ENCODE results near the gene IFIH1.
A peak's percentile ranks its signal among the peaks of the same experiment; 100 is the strongest.

The IFIH1 gene

DNA sequence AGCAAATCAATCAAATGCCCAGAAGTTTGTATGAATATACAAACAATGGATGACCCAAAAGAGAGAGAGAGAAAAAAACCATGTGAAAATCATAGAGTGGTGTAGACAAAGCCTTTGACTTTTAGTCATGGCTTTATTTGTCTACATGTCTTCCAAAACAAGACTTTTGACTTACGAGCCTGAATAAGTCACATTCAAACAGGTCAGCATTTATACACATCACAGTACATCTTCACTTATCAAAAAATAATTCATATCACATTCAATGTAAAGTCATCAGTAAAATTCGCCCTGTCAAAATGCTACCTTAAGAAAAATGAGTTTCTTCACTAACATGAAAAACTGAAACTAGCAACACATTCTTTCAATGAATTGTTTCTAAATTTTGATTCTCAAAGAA is 1.9 kb downstream of the IFIH1 start:
- DNase-seq (ENCODE audit: low read depth, low spot score), result no peak
- no peak overlapping the region for H3K4me3 ChIP-seq (ENCODE audit: low read length)

DNA sequence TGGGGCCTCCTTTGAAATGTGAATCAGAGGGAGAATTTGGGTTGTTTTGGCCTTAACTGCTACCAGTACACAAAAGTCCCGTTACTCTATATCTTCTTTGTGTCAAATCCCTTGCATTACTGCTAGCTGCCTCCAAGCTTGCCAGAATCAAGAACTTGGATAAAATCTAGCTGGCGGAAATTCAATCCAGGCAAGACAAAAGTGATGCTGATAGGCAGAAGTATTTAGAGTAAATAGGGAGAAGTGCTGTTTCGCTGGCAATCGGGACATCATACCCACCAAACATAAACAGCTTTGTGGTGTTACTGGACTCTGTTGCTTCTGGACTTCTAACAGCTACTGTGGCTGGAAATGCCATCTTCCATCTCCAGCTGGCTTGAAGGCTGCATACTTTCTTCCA is 2.5 kb downstream of the IFIH1 start:
- no peak overlapping the region for H3K4me3 ChIP-seq (ENCODE audit: low read length)
- no peak for DNase-seq (ENCODE audit: low read depth, low spot score)

DNA sequence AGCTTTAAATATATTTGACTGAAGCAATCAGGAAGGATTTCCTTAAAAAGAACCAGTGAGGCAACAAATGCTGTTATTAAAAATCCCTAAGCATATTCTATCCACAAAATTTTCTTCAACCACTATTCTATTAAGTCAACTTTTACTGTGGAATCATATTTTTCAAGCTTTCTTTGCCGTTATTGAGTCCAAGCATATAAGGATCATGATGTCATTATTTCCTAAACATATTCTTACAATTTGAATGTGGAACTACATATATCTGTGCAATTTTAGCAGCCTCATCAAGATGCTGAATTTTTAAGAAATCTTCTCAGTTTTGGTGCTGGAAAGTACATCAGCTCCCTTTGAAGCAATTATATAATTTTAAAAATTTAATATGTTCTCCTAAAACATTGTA is 5.6 kb downstream of the IFIH1 start:
- DNase-seq (ENCODE audit: low read depth, low spot score), result no peak
- no peak overlapping the region for H3K4me3 ChIP-seq (ENCODE audit: low read length)

DNA sequence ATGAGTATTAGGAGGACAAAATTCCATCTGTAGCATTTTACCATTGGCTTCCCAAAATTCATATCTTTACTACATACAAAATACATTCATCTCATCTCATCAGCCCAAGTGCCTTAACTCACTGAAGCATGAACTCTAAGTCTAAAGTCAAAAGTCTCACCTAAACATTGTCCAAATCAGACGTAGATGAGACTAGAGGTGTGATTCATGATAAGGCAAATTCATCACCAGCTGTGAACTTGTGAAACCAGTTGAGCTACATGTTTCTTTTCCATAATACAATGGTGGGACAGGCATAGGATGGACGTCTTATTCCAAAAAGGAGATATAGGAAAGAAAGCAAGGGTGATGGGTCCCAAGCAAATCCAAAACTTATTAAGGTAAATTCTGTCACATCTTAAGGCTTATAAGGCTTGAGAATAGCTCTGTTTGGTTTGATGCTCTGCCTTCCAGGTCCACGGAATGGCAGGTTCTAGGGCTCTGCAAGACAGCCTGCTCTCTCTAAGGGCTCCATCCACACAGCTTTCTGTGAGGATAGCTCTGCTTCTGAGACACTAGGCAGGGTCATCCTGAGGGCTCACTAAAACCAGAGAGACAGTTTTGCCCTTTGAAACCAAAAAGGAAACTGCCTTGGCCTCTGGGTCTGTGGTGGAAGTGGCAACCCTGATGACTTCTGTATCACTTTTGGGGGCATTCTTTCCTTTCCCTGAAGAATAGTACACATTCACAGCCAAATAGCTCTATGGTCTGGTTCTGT is 9.6 kb downstream of the IFIH1 start:
- no peak for DNase-seq (ENCODE audit: low read depth, low spot score)
- H3K4me3 ChIP-seq (ENCODE audit: low read length), result no peak overlapping the region

DNA sequence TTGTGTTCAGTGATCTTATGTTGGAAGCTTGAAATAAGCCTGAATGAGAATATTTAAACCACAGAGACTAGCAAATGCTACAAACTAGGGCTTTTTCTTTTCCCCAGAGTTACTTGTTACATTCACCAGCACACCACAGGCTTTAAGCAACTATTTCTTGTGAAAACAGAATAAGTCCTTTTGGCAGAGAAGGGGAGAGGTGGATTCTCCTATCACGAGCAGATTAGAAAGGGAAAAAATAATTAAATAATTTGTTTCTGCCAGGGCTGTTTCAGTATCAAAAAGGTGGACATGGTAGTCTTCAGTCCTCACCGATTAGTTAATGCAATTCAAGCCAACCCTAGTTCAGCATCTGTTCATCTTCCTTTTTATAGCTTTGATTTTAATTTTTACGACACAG is 12.6 kb downstream of the IFIH1 start:
- no peak for DNase-seq (ENCODE audit: low read depth, low spot score)

DNA sequence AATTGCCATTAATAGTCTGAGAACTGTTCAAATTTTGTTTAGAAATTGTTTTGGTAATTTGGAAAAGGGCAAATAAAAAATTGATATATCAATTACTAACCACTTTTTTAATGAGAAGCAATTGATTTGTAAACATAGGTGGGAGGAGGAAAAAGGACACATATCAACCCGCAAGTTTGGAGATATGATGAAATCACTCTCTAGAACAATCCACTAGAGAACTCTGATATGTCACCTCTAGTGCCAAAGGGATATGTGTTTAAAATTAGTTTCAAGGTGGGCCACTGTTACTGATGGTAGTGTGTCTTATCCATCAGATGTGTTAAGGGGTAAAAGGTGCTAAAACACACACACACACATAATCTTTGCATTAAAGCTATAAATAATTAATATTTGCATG is 16.6 kb downstream of the IFIH1 start:
- DNase-seq (ENCODE audit: low read depth, low spot score), result no peak
- no peak overlapping the region for H3K4me3 ChIP-seq (ENCODE audit: low read length)

More for the DNA sequence above, 12.6 kb downstream of the IFIH1 start:
- H3K4me3 ChIP-seq (ENCODE audit: low read length), result no peak overlapping the region

DNA sequence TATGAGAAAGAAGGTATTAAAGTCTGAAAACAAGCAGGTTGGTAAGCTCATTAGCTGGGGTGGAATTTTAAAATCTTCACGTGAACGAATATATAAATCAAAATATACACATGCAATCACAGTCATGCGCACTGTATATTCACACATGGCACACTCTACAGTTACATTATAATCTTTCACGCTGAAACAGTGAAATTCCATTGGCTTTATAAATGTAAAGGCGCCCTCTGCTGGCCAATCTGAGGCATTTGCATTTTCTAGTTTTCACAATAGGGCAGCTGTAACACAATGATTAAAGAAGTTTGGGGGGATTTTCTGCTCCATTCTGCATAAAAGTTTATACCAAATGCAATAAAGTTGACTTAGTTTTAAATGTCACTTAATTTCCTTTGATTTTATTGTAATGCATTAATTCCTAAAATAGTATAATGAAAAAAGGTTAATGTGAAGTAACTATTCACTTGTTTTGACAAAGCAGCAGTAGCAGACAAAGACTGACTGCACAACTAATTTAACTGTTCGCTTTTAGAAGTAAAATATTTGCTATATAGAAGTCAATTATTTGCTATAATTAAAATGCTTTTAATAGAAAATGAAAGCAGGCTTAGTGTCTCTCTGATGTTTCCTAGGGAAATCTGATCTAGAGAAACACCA is 17.2 kb downstream of the IFIH1 start:
- no peak overlapping the region for H3K4me3 ChIP-seq (ENCODE audit: low read length)
- DNase-seq (ENCODE audit: low read depth, low spot score), result peak; percentile 58

DNA sequence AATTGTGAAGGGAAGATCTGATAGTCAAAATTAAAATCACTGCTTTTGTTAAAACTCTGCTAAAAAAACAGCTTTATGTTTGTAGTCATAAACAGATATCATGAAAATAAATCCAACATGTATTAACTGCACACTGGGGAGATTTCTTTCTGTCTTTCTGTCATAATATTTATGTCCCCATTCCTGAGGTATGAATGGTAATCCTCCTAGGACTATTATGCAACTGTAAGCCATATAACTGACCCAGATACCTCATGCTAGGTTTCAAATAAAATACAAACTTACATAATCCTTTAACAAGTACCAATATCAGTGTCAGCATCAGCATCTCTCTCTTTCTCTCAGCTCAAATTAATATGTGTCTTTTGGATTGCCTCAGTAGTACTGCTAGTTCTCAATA is 18.2 kb downstream of the IFIH1 start:
- DNase-seq (ENCODE audit: low read depth, low spot score), result no peak

DNA sequence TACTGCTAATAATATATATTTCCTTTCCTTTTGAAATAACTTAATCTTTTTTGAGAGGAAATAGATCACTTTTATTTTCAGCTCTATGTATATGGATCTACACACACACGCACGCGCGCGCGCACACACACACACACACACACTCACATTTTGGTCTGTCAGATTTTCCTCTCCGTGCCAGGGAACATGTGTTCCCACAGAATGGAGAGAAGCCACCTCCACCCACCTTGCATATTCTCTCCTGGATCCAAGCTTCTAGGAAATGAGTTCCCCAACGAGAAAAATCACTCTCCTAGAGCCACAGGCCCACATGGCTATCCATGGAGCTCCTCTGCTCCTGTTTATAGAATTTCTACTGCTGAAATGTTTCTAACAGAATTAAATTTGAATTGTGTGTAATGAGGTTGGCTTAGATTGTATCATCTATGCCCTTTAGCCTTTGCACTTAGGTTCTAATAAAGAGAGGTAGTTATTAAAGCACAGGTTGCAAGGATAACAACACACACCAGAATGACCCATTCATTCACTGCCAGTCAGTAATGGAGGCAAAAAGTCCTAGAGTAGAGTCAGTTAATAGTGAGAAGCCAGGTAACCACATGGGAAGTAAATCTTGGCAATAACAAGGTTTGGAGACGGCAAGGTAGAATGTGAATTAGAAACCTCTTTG is 19.7 kb downstream of the IFIH1 start:
- DNase-seq (ENCODE audit: low read depth, low spot score), result no peak
- no peak overlapping the region for H3K4me3 ChIP-seq (ENCODE audit: low read length)

More for the DNA sequence above, 18.2 kb downstream of the IFIH1 start:
- no peak overlapping the region for H3K4me3 ChIP-seq (ENCODE audit: low read length)

DNA sequence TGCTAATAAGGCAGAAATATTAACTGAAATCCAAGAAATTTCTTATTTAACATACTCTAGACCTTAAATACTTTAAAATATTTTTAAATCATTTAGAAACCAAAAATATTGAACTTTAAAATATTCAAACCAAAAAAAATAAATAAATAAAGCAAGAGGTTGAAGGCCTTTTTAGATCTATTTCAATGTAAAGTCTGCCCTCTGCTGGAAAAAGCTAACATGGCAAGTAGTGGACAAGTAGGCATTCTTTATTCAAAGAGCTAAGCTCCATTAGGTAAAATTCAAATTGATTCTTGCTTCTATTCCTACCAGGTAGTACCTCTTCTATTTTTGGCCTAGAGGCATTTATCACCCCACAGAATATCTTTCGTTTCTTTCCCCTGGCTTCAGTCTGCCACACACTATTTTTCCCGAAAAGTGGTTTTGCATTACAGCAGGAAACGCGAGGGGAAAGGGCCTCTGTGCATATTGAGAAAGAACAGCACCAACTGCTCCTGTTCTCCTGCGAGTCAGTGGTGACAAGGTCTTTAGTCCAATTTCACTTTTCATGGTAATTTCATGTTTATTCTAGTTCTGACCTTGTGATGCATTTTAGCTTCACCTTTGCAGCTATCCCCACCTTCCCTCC is 20.4 kb downstream of the IFIH1 start:
- DNase-seq (ENCODE audit: low read depth, low spot score), result peak; percentile 73
- no peak overlapping the region for H3K4me3 ChIP-seq (ENCODE audit: low read length)

DNA sequence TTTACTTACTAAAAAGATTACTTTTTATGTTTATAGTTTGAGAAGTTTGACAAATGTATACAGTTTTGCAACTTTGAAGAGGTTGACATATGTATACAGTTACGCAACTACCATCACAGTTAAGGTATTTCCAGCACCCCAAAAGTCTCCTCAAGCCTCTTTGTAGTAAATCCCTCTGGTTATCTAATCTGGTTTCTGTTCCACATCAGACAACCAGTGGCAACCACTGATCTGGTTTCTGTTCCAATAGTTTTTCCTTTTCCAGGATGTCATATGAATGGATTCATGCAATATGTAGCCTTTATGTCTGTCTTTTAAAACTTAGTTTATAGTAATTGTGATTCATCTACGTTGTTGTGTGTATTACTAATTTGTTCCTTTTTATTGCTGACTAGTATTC is 23.5 kb downstream of the IFIH1 start:
- DNase-seq (ENCODE audit: low read depth, low spot score), result no peak
- no peak overlapping the region for H3K4me3 ChIP-seq (ENCODE audit: low read length)

DNA sequence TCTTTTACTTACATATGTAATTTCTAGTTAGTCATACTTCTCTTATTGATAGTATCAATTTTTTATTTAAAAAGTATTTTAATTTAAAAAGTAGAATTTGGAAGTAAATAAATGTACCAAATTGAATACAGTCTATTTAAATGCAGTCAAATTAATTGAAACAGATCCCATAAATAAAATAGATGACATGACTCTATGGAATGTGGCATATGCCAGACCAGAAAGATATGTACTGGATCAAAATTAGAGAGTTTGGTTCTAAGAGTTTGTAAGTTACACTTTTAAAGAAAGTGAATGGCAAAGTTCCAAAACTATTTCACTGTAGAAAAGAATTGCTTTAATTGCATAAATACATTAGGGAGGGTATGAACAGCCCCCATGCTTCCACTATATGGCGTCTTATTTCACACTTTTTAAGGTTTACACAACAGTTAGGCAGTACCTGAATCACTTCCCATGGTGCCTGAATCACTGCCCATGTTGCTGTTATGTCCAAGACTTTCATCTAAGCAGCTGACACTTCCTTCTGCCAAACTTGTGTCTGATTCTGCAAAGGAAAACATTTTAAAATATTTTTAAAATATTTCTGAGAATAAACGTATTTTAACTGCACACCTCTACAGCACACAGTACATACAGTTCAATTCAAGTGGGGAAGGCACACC is 25.2 kb downstream of the IFIH1 start:
- no peak for DNase-seq (ENCODE audit: low read depth, low spot score)
- no peak overlapping the region for H3K4me3 ChIP-seq (ENCODE audit: low read length)

DNA sequence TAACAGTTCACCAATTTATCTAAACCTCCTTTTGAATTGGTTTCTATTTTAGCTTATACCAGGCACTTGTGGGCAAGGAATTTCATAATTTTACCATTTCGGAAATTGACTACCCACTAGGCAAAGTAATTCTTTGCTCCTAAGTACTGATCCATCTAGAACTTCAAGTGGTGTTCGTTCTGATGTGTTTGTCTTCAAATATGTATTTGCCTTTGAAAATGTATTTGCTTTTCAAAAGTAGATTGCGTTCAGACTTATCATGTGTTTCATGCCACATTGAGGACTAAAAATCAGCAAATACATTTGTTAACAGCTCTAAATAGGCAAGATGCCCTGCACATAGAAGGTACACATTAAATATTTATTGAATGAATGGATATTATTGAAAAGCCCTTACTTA is 26.7 kb downstream of the IFIH1 start:
- no peak overlapping the region for H3K4me3 ChIP-seq (ENCODE audit: low read length)
- no peak for DNase-seq (ENCODE audit: low read depth, low spot score)

DNA sequence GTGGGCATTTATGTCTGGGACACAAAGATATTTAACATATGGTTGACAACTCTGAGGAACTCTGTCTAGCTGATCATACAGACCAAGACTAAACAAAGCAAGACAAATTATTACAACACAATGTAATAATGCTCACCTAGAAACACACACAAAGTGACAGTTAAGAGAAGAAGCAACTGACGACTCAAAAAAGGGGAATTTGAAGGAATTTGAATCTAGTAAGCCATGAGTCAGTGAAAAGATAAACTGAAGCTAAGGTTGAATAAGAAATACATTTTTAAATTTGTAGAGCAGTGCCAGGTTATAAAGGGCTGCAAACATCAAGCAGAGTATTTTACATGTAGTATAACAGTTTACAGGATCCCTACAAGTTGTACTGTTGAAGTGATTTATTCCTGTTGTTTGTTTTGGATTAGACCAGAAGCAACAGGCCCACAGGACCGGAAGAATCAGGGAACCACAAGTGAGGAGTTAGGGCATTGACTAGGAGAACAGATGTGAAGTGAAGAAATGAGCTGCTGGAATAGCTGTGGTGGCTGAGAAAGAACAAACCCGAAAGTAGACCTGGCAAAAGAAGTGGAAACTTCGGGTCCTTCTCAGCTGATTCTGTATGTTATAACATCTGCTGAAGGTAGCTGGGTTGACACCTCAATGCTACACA is 35.6 kb downstream of the IFIH1 start:
- no peak overlapping the region for H3K4me3 ChIP-seq (ENCODE audit: low read length)
- DNase-seq (ENCODE audit: low read depth, low spot score), result no peak

DNA sequence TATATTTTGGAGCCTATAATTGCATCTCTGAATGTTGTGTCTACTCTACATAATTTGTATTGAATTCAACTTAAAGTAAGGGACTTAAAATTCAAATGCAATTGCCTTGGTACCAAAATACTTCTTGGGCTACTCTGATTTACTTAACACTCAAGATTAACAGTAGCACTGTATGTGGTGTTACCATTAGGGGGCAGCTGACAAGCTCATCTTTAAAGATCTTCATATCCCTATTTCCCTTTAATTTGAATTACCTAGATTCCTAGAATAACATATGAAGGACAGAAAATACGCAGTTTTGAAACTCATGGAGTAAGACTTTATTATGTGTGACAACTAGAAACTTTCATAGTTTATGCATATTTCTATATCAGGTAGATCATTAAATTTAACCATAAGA is 37.8 kb downstream of the IFIH1 start:
- no peak for DNase-seq (ENCODE audit: low read depth, low spot score)
- no peak overlapping the region for H3K4me3 ChIP-seq (ENCODE audit: low read length)

DNA sequence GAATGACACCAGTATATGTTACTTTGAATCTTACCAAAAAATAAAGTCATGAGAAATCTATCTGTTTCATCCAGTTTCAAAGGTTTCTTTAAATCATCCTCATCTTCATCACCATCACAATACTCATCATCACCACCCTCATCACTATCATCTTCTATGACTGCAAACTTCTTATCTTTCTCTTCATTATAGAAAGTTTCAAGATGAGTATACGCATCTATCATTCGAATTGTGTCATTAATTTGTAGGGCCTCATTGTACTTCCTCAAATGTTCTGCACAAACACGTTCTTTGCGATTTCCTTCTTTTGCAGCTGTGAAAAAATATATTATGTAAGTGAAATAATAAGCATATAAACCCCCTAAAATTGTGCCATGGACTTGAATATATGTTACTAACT is 41.1 kb downstream of the IFIH1 start:
- DNase-seq (ENCODE audit: low read depth, low spot score), result no peak
- no peak overlapping the region for H3K4me3 ChIP-seq (ENCODE audit: low read length)

DNA sequence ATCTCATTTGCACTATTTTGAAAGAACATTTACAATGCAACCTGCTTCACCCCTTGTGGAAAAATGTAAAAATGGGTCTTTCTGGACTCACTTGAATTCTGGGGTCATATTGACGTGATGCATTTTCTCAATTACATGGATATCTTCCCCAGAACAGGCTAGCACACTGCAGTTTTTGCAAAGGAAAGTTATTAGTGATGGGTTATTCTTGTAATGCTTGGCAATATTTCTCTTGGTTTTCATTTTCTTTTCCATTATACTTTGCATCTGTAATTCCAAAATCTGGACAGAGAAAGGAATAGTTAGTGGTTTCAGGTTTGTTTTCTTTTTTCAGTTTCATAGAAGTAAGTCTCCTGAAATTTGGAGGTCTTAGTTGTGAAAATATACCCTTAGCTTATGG is 50.5 kb downstream of the IFIH1 start:
- H3K4me3 ChIP-seq (ENCODE audit: low read length), result no peak overlapping the region
- DNase-seq (ENCODE audit: low read depth, low spot score), result no peak

DNA sequence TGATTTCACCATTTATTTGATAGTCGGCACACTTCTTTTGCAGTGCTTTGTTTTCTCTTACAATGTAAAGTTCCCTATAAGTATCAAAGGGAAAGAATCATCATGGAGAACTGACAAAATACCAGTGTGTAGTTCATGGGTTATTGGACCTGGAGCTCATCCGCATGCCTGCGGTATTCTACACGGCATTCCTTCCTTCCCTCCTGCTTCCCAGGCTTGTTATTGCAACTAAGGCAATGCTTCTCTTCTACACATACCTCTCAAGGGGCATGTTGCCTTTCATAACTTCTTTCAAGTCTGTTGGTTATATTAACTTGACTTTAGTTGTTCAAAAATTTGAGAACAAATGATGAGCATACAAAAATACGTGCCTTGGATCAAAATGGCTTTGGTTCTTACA is 51.0 kb downstream of the IFIH1 start:
- no peak for DNase-seq (ENCODE audit: low read depth, low spot score)
- no peak overlapping the region for H3K4me3 ChIP-seq (ENCODE audit: low read length)

DNA sequence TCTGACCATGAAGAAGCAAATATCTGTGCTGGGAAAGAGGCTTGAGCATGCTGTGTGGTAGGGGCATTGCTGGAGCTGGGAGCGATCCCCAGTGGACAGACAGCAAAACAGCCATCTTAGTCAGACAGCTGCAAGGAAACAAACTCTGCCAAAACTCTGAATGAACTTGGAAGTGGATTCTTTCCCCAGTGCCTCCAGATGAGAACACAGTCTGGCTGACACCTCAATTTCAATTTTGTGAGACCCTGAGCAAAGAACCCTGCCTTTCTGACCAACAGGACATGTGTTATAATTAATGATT is 52.1 kb downstream of the IFIH1 start:
- H3K4me3 ChIP-seq (ENCODE audit: low read length), result no peak overlapping the region
- DNase-seq (ENCODE audit: low read depth, low spot score), result no peak
